AG04450 (cell line): ENCODE measurements around the gene PCNA. TPM values are rescaled to one million over a fixed set of nuclear protein-coding genes. Genes with fewer than 3 reads are reported as not detected.

Experiments
- CTCF ChIA-PET: fragments of 300-600, 350-600 bp; formaldehyde crosslinking; extraction: SDS; loops from one replicate; lab custom pipeline; 2022; ENCODE audit warnings: antibody characterized with exemption, inconsistent platforms; lab: Charles Lee
- POLR2A ChIA-PET: fragments of 350-600 bp; formaldehyde crosslinking; extraction: SDS; loops from one replicate; lab custom pipeline; 2021; ENCODE audit warnings: antibody characterized with exemption, inconsistent platforms; lab: Yijun Ruan, JAX
- DNase-seq: peaks from one replicate; pipeline ENCODE4 v3.0.0-alpha.2; 2011; ENCODE audit warnings: low read depth, low spot score
- H3K27ac ChIP-seq: one replicate; pipeline ENCODE4 v1.5.1; 2012; ENCODE audit warnings: low read depth, low read length, control low read depth
- H3K27me3 ChIP-seq: one replicate; pipeline ENCODE4 v1.6.0; 2012; ENCODE audit warnings: low read length; ENCODE audit not compliant: control insufficient read depth, insufficient read depth
- H3K4me3 ChIP-seq: 2 replicates; pipeline ENCODE4 v1.5.1; 2011; ENCODE audit warnings: mild to moderate bottlenecking, low read depth, low read length, control low read depth
- H3K9me3 ChIP-seq: 2 replicates; pipeline ENCODE4 v1.5.1; 2012; ENCODE audit warnings: low read length; ENCODE audit not compliant: control insufficient read depth, insufficient read depth
- polyA plus RNA-seq: library from polyadenylated mRNA; depleted of rRNA; stranded (reverse); fragments of >200 nt; gene quantifications from 2 replicates; pipeline ENCODE4 v1.2.3, GENCODE V29; 2011
- TF ChIP-seq, protein P1 (sequence below): IDR thresholded peaks from 2 replicates; pipeline ENCODE4 v1.5.1; 2011; ENCODE audit warnings: low read depth, low read length, control low read depth, inconsistent platforms

Gene PCNA
- polyA plus RNA-seq, 1 experiment = 134 TPM

DNA sequence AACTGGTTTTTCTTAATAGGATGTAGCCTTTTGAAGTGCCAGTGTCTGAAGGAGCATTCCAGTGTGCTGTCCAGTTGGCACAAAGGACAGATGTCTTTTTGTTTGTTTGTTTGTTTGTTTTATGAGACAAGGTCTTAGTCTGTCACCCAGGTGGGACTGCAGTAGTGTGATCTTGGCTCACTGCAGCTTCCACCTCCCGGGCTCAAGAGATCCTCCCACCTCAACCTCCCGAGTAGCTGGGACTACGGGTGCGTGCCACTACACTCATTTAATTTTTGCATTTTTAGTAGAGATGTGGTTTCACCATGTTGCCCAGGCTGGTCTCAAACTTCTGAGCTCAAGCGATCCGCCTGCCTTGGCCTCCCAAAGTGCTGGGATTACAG is 34.8 kb upstream of the PCNA start:
- no peak for DNase-seq
- no peak overlapping the region for H3K27ac ChIP-seq
- TF ChIP-seq, protein P1, sequence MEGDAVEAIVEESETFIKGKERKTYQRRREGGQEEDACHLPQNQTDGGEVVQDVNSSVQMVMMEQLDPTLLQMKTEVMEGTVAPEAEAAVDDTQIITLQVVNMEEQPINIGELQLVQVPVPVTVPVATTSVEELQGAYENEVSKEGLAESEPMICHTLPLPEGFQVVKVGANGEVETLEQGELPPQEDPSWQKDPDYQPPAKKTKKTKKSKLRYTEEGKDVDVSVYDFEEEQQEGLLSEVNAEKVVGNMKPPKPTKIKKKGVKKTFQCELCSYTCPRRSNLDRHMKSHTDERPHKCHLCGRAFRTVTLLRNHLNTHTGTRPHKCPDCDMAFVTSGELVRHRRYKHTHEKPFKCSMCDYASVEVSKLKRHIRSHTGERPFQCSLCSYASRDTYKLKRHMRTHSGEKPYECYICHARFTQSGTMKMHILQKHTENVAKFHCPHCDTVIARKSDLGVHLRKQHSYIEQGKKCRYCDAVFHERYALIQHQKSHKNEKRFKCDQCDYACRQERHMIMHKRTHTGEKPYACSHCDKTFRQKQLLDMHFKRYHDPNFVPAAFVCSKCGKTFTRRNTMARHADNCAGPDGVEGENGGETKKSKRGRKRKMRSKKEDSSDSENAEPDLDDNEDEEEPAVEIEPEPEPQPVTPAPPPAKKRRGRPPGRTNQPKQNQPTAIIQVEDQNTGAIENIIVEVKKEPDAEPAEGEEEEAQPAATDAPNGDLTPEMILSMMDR = no peak
- no peak overlapping the region for H3K4me3 ChIP-seq
- ChIA-PET CTCF (interaction anchor here (1.3 to 5.3 kb wide), 5 partner anchors 28 to 69 kb away, joined by 5 to 41 read pairs (median 8); partner anchors contain the start of gene CDS2), POLR2A (no interaction called here)
- H3K9me3 ChIP-seq = no peaks in the 10 kb centered on the region; the same call in 1 of the 2 replicates
- no peaks in the 10 kb centered on the region for H3K27me3 ChIP-seq

DNA sequence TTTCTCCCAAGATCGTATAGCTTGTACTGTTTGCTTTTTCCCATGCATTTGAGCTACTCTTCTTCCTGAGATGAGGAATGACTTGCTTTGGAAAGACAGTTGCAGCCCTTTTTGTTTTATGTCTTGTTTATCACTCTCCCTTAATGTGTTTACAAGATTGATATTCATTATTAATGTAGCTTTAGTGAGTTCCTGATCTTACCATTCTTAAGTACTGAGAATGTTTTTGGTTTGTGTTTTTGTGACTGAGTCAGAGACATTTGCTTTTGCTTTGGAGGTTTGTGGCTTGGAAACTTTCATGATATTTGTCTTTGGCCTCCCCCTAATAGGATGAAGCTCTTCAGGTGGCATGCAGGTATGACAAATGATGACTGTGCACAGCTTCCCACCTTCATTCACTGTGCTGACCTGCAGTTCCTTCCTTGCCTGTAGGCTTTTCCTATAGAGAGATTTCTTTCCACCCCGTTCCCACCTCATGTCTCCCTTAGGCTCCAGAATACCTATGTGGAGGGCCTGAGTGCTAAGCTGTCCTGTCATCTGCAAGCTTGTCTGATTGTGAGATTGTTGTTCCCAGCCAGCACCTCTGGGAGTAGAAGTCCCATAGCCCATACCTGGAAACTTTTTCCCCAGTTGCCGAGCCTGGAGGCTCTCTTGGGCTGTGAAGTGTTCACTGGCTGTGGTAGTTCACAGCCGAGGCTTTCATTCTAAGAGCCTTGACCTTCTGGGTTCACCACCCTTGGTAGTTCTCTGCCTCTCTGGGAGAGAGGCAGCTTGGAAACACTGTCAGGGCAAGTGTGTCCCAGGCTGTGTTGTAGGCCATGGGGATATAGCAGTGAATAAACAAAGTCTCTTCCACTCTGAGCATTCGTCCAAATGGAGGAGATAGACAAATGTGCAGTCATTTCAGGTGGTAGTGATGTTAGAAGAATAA is 34.1 kb upstream of the PCNA start:
- Histone ChIP-seq H3K4me3 (no peak overlapping the region), H3K27me3 (no peaks in the 10 kb centered on the region), H3K9me3 (no peaks in the 10 kb centered on the region; the same call in 1 of the 2 replicates), H3K27ac (peak overlapping the region; percentile 39)
- ChIA-PET POLR2A (no interaction called here), CTCF (interaction anchor here (0.7 to 5.3 kb wide), 4 partner anchors 9 to 51 kb away, joined by 5 to 41 read pairs (median 8); partner anchors contain the start of gene CDS2)
- TF ChIP-seq, protein P1 = no peak
- DNase-seq = no peak

DNA sequence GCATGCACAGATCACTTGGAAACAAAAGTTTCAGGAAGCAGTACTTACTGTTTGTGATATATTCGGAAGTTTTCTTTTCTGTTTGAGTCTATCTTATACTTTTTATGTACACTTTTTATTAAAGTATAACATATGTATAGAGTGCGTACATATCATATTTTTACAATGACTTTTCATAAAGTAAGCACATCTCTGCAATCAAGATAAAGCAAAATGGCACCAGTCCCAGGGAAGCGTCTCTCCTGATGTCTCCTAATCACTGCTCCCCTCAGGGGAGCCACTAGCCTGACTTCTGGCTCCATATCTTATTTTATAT is 33.4 kb upstream of the PCNA start:
- no peak overlapping the region for H3K4me3 ChIP-seq
- no peaks in the 10 kb centered on the region for H3K27me3 ChIP-seq
- no peak overlapping the region for H3K27ac ChIP-seq
- CTCF ChIA-PET = interaction anchor here (0.7 to 5.3 kb wide), 4 partner anchors 8 to 52 kb away, joined by 5 to 41 read pairs (median 8); partner anchors contain the start of gene CDS2
- TF ChIP-seq, protein P1 = no peak
- POLR2A ChIA-PET = no interaction called here
- no peak for DNase-seq
- H3K9me3 ChIP-seq = no peaks in the 10 kb centered on the region; the same call in 1 of the 2 replicates

DNA sequence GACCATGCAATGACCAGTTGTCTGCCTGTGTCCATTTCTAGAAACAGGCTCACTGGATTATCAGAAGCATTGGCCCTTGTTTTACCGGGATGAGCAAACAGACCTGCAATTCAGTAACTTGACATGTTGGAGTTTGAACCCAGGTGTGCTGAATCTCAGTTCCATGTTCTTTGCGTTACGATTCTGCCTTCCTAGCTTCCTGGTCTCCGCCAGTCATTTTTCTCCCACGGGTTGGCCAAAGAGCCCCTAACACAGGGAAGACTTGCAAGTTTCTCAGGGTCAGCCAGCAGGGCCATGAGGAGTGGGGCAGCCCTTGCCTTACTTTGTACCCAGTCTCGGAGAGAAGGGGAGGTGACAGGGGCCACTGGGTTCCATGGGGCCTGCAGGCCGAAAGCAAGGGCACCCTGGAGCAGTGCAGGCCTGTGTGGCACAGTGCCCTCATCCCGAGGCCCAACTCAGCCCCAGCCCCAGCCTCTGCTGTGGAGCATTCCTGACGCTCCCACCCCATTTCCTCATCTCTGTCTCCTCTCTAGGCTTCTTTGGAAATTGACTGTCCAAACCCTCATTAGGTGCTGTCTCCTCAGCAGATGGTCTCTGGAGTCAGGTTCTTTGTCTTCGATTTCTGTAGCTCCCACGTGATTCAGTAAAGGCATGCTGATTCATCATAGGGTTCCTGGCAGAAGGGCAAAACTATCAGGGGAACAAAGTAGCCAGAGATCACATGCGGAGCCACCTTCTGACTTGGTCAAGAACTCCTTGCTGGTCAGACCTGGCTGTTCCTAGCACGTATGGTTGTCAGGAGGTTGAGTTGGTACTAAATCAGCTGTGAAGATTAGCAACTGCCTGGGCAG is 30.7 kb upstream of the PCNA start:
- no peak for DNase-seq
- ChIA-PET POLR2A (no interaction called here), CTCF (interaction anchor here (1.4 kb wide), 2 partner anchors 42 to 55 kb away, joined by 3 to 4 read pairs; no protein-coding TSS in a partner anchor)
- no peaks in the 10 kb centered on the region for H3K27me3 ChIP-seq
- no peak overlapping the region for H3K4me3 ChIP-seq
- peak overlapping the region; percentile 21 for H3K27ac ChIP-seq
- TF ChIP-seq, protein P1 = no peak
- H3K9me3 ChIP-seq = no peaks in the 10 kb centered on the region; the same call in 1 of the 2 replicates
